Measurements from ENCODE around the gene CLK2. TPM values are rescaled to one million over a fixed set of nuclear protein-coding genes. Genes with fewer than 3 reads are reported as not detected.

The CLK2 gene
- total and polyA plus RNA-seq, 9 of the 15 experiments (the other 6 are each of a cell fraction or from before 2014, with no cell fraction given), result 13.5 to 81.4 (median 39.6) TPM

- no peak for TF ChIP-seq E2F8 (IDR thresholded peaks at IDR 0.05; ENCODE audit: low read depth, partially characterized antibody)
- TF ChIP-seq FIP1L1 (IDR thresholded peaks at IDR 0.05; ENCODE audit: low read depth, low read length, poor library complexity, severe bottlenecking), result no peak
- TF ChIP-seq, protein P1, sequence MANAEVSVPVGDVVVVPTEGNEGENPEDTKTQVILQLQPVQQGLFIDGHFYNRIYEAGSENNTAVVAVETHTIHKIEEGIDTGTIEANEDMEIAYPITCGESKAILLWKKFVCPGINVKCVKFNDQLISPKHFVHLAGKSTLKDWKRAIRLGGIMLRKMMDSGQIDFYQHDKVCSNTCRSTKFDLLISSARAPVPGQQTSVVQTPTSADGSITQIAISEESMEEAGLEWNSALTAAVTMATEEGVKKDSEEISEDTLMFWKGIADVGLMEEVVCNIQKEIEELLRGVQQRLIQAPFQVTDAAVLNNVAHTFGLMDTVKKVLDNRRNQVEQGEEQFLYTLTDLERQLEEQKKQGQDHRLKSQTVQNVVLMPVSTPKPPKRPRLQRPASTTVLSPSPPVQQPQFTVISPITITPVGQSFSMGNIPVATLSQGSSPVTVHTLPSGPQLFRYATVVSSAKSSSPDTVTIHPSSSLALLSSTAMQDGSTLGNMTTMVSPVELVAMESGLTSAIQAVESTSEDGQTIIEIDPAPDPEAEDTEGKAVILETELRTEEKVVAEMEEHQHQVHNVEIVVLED (CRISPR knock-in tag; IDR thresholded peaks at IDR 0.05), result no peak
- no peak for TF ChIP-seq NEUROD1 (IDR thresholded peaks at IDR 0.05; ENCODE audit: borderline replicate concordance, low read depth, low read length, partially characterized antibody)
- TF ChIP-seq JUNB (CRISPR knock-in tag; conservative IDR thresholded peaks at IDR 0.05), result no peak
- peak; percentile 96 for TF ChIP-seq POLR2AphosphoS2 (IDR thresholded peaks at IDR 0.05; ENCODE audit: low read length)
- no peak for TF ChIP-seq ARHGAP35 (IDR thresholded peaks at IDR 0.05; ENCODE audit: partially characterized antibody)
- TF ChIP-seq ZNF24 (IDR thresholded peaks at IDR 0.05), result no peak
- no peak for TF ChIP-seq RBM34 (IDR thresholded peaks at IDR 0.05; ENCODE audit: borderline replicate concordance, insufficient read depth, low read length)
- TF ChIP-seq PCBP1 (IDR thresholded peaks at IDR 0.05; ENCODE audit: low read depth, low read length, poor library complexity, severe bottlenecking), result peak; percentile 32
- TF ChIP-seq NFYB (IDR thresholded peaks at IDR 0.05; ENCODE audit: extremely low read depth, insufficient read length), result no peak
- 0 out of 2 replicates have a peak, but pooled peaks have one; percentile 48 for TF ChIP-seq ZNF436 (CRISPR knock-in tag; IDR thresholded peaks at IDR 0.05)
- no peak for TF ChIP-seq ILF3 (IDR thresholded peaks at IDR 0.05; ENCODE audit: borderline replicate concordance)
- peak; percentile 77; the same call in 1 of the 2 replicates for TF ChIP-seq ERF (CRISPR knock-in tag; IDR thresholded peaks at IDR 0.05)
- peak; percentile 91 for TF ChIP-seq HMGN3 (IDR thresholded peaks at IDR 0.05; ENCODE audit: borderline replicate concordance, extremely low read depth, insufficient read length, low read depth, low read length)
- TF ChIP-seq HBP1 (CRISPR knock-in tag; IDR thresholded peaks at IDR 0.05), result 0 out of 2 replicates have a peak, but pooled peaks have one; percentile 73
- TF ChIP-seq NFRKB (IDR thresholded peaks at IDR 0.05; ENCODE audit: low read depth), result no peak
- no peak for TF ChIP-seq POLR2H (tag; IDR thresholded peaks at IDR 0.05; ENCODE audit: low read depth)
- no peak for TF ChIP-seq JUND (IDR thresholded peaks at IDR 0.05; ENCODE audit: borderline replicate concordance, low read depth, low read length)
- TF ChIP-seq JUND (tag; IDR thresholded peaks at IDR 0.05; ENCODE audit: borderline replicate concordance, low read depth, low read length), result no peak
- no peak for TF ChIP-seq MTA2 (IDR thresholded peaks at IDR 0.05; ENCODE audit: low read depth)
- peak; percentile 70 for TF ChIP-seq CCNT2 (IDR thresholded peaks at IDR 0.05; ENCODE audit: borderline replicate concordance, extremely low read depth, insufficient read length, low read depth, low read length)
Measured at GRCh38 chr1:155320661-155321617, 47.6 kb upstream of the CLK2 start, which contains the start of gene RUSC1 (continued).
